GM12878 (cell line): ENCODE results near the gene MIS12. TPM values are rescaled to one million over a fixed set of nuclear protein-coding genes. Genes with fewer than 3 reads are reported as not detected.

Source experiments
- ATF2 ChIP-seq: IDR thresholded peaks from 2 replicates; pipeline ENCODE4 v1.6.1; 2012; ENCODE audit warnings: low read length, inconsistent platforms
- BACH1 ChIP-seq: fragments of 450-650 bp; IDR thresholded peaks from 2 replicates; pipeline ENCODE4 v1.6.1; 2017; ENCODE audit warnings: mild to moderate bottlenecking, borderline replicate concordance
- E2F4 ChIP-seq: IDR thresholded peaks from 2 replicates; pipeline ENCODE4 v1.6.1; 2012; ENCODE audit warnings: low read depth, low read length, improper control_type of control experiment
- EZH2 ChIP-seq: IDR thresholded peaks from 2 replicates; pipeline ENCODE4 v1.6.1; 2012; ENCODE audit warnings: low read depth, mild to moderate bottlenecking, control low read depth, inconsistent platforms, low read length, borderline replicate concordance; ENCODE audit not compliant: control insufficient read depth
- FOXK2 ChIP-seq: fragments of 450-650 bp; IDR thresholded peaks from 2 replicates; pipeline ENCODE4 v1.6.1; 2017; ENCODE audit warnings: mild to moderate bottlenecking, moderate library complexity
- GABPA ChIP-seq: IDR thresholded peaks from 2 replicates; pipeline ENCODE4 v1.6.1; 2014; ENCODE audit warnings: antibody characterized with exemption, low read depth, mild to moderate bottlenecking, inconsistent platforms
- HDAC2 ChIP-seq: fragments of 200-600 bp; sonication (generic); IDR thresholded peaks from 2 replicates; pipeline ENCODE4 v1.6.1; 2017
- IRF4 ChIP-seq: IDR thresholded peaks from 2 replicates; pipeline ENCODE4 v1.6.1; 2011; ENCODE audit warnings: low read depth, low read length
- JUNB ChIP-seq: IDR thresholded peaks from 2 replicates; pipeline ENCODE4 v1.6.1; 2016; ENCODE audit warnings: antibody characterized with exemption, mild to moderate bottlenecking
- MEF2A ChIP-seq: IDR thresholded peaks from 2 replicates; pipeline ENCODE4 v1.6.1; 2011; ENCODE audit warnings: low read depth, mild to moderate bottlenecking, low read length, moderate library complexity; ENCODE audit not compliant: insufficient read depth
- PKNOX1 ChIP-seq: fragments of 450-650 bp; IDR thresholded peaks from 2 replicates; pipeline ENCODE4 v1.6.1; 2016; ENCODE audit warnings: mild to moderate bottlenecking
- RAD21 ChIP-seq: IDR thresholded peaks from 2 replicates; pipeline ENCODE4 v1.6.1; 2011; ENCODE audit warnings: mild to moderate bottlenecking, low read depth, low read length, moderate library complexity; ENCODE audit not compliant: insufficient read depth
- RELA ChIP-seq: fragments of 450-650 bp; IDR thresholded peaks from 2 replicates; pipeline ENCODE4 v1.8.0; 2014; ENCODE audit warnings: borderline replicate concordance; ENCODE audit not compliant: partially characterized antibody
- SMAD1 ChIP-seq: fragments of 450-650 bp; IDR thresholded peaks from 2 replicates; pipeline ENCODE4 v1.6.1; 2018; ENCODE audit warnings: mild to moderate bottlenecking, low read depth; ENCODE audit not compliant: partially characterized antibody
- SUPT20H ChIP-seq: IDR thresholded peaks from 2 replicates; pipeline ENCODE4 v1.6.1; 2011; ENCODE audit warnings: low read depth, mild to moderate bottlenecking, low read length, moderate library complexity, borderline replicate concordance; ENCODE audit not compliant: control insufficient read depth
- TARDBP ChIP-seq: IDR thresholded peaks from 2 replicates; pipeline ENCODE4 v1.6.1; 2016; ENCODE audit warnings: borderline replicate concordance
- TCF12 ChIP-seq: IDR thresholded peaks from 2 replicates; pipeline ENCODE4 v1.6.1; 2011; ENCODE audit warnings: low read depth, mild to moderate bottlenecking, low read length
- USF2 ChIP-seq: IDR thresholded peaks from 2 replicates; pipeline ENCODE4 v1.6.1; 2011; ENCODE audit warnings: low read depth, low read length, improper control_type of control experiment, borderline replicate concordance
- YY1 ChIP-seq: IDR thresholded peaks from 2 replicates; pipeline ENCODE4 v1.6.1; 2011; ENCODE audit warnings: low read depth, mild to moderate bottlenecking, low read length
- ZNF384 ChIP-seq: IDR thresholded peaks from 2 replicates; pipeline ENCODE4 v1.6.1; 2012; ENCODE audit warnings: low read depth, mild to moderate bottlenecking, low read length, improper control_type of control experiment, borderline replicate concordance
- ZNF592 ChIP-seq: fragments of 450-650 bp; IDR thresholded peaks from 2 replicates; pipeline ENCODE4 v1.6.1; 2017; ENCODE audit warnings: mild to moderate bottlenecking, moderate library complexity
- ZNF622 ChIP-seq: fragments of 450-650 bp; IDR thresholded peaks from 2 replicates; pipeline ENCODE4 v1.6.1; 2017; ENCODE audit warnings: mild to moderate bottlenecking, inconsistent platforms
- polyA plus RNA-seq, 11 experiments: library from polyadenylated mRNA; depleted of rRNA in 4 of 11; unstranded in 6 of 11; stranded (reverse) in 5 of 11; fragments of >200 nt; fragmentation: Nextera tagmentation in 4 of 11; fragmentation: Illumina TruSeq in 1 of 11; extraction: Ambion mirVana in 4 of 11; extraction: Trizol in 1 of 11; gene quantifications; 1 replicate in 1 of 11; 2 replicates in 10 of 11; pipeline versions ENCODE4 v1.2.1 to v1.2.3, GENCODE V29; 2011 to 2016; ENCODE audit warnings: inconsistent platforms in 2 of 11, missing spikeins in 2 of 11, low read depth in 1 of 11
- total RNA-seq, 4 experiments: library from RNA; depleted of rRNA in 3 of 4; stranded (reverse); fragments of >200 nt in 3 of 4; fragmentation: Illumina TruSeq in 1 of 4; extraction: Trizol in 1 of 4; gene quantifications; 2 replicates each; pipeline versions ENCODE4 v1.2.1 to v1.2.3, GENCODE V29; 2013 to 2021

The MIS12 gene
- total and polyA plus RNA-seq, 10 of the 15 experiments (the other 5 are each of a cell fraction or from before 2014, with no cell fraction given), result 19.8 to 34.2 (median 25.0) TPM

GRCh38 chr17:5438716-5439445, 47.5 kb upstream of the MIS12 start, which contains the start of gene C1QBP (continued):
- no peak for TF ChIP-seq SUPT20H
- TF ChIP-seq USF2, result no peak; the same call in 1 of the 2 replicates
- TF ChIP-seq TARDBP, result no peak
- TF ChIP-seq GABPA, result peak; percentile 83
- peak; percentile 66 for TF ChIP-seq RAD21
- no peak for TF ChIP-seq SMAD1
- TF ChIP-seq EZH2, result no peak
- no peak for TF ChIP-seq MEF2A
- TF ChIP-seq ATF2, result no peak
- peak; percentile 72 for TF ChIP-seq YY1
- TF ChIP-seq TCF12, result peak; percentile 39; the same call in 1 of the 2 replicates
- no peak for TF ChIP-seq ZNF622
- peak; percentile 74; the same call in 1 of the 2 replicates for TF ChIP-seq BACH1
- no peak for TF ChIP-seq RELA
- no peak for TF ChIP-seq HDAC2
- 0 out of 2 replicates have a peak, but pooled peaks have one; percentile 10 for TF ChIP-seq PKNOX1
- no peak for TF ChIP-seq E2F4
- peak; percentile 47; the same call in 1 of the 2 replicates for TF ChIP-seq IRF4
- TF ChIP-seq JUNB, result no peak
- no peak for TF ChIP-seq FOXK2
- peak; percentile 83; the same call in 1 of the 2 replicates for TF ChIP-seq ZNF592
- TF ChIP-seq ZNF384, result 0 out of 2 replicates have a peak, but pooled peaks have one; percentile 42
